Inflammatory macrophage treated with lipopolysaccharide for 1 hour (primary cell): ENCODE results near the gene PTPN4.
"Not testable (repeated sequence)": the region's sequence is repeated elsewhere in the genome, so short reads cannot be mapped to it uniquely, and the experiment has no call there.

Source experiments
- DNase-seq, 2 donors: peaks; one replicate each; pipeline ENCODE4 v3.0.0-alpha.2; 2020 to 2022

PTPN4 gene

GRCh38 chr2:119958670-119959268, 199.0 kb downstream of the PTPN4 start:
- no peak for DNase-seq

DNA sequence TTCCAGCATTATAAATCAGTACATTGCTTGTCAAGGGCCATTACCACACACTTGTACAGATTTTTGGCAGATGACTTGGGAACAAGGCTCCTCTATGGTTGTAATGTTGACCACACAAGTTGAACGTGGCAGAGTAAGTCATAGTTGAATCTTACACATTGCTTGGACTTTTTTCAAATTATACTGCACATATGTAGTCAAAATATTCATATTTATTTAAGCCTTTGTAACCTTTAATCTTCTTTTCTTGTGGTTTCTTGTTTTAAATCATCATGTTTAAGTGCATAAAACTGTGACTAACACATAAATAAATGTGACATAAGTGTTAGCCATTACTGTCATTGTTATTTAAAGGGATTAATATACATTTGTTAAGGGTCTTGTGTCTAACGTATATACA, 201.1 kb downstream of the PTPN4 start:
- DNase-seq = no peak

GRCh38 chr2:119981896-119982295, 222.2 kb downstream of the PTPN4 start:
- no peak for DNase-seq

- no peak for DNase-seq
Measured at GRCh38 chr2:119982506-119982905, 222.8 kb downstream of the PTPN4 start.

DNA sequence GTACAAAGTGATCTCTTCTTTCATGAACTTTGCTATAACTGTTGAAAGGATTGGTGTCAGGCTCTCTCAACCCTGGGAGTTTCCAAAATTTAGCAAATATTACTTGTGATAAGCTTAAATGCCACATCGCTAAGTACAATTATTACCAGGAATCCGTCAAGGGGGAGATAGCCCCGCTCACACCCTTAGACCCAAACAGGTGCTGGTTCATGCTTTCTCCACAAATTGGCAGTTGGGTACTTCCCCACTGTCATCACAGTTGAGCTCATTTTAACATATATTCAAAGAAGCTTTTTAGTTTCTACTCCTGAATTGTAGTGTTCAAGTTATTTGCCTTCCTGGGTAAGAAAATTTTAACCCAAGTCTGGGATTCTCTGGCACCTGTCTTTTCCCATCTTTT, 223.4 kb downstream of the PTPN4 start:
- no peak for DNase-seq

- no peak for DNase-seq
Measured at GRCh38 chr2:119996148-119996547, 236.4 kb downstream of the PTPN4 start.

- not testable (repeated sequence) for DNase-seq
Measured at GRCh38 chr2:119996896-119997891, 237.5 kb downstream of the PTPN4 start.

DNA sequence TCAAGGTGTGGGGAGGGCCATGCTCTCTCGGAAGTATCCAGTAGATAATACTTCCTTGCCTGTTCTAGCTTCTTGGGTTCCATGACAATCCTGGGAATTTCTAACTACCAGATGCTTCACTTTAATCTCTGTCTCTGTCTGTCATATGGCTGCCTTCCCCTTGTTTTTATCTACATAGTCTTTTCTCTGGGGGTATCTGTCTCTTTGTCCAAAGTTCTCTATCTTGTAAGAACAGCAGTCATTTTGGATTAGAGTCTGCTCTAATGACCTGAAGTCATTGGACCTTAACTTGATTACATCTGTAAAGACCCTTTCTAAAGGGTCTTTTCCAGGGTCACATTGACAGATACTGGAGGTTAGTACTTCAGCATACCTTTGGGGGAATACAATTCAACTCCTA, 241.7 kb downstream of the PTPN4 start:
- no peak for DNase-seq

DNA sequence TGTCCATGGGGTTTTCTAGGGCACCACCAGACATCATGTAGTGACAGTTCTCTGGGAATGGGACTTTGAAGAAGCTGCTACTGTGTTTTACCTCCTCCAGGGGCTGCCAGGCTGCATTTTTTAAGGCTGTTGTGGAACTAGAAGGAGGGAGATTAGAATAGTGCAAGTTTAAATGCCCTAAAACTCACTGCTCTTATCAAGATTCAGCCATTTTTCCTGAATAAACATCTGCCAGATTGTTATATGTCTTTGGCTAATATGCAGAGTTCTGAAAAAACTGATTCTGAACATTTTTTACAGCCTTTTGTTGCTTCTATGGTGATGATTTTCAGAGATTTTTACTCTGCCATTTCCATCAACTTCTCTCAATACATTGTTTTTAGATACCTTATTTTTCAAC, 244.5 kb downstream of the PTPN4 start:
- DNase-seq = no peak

DNA sequence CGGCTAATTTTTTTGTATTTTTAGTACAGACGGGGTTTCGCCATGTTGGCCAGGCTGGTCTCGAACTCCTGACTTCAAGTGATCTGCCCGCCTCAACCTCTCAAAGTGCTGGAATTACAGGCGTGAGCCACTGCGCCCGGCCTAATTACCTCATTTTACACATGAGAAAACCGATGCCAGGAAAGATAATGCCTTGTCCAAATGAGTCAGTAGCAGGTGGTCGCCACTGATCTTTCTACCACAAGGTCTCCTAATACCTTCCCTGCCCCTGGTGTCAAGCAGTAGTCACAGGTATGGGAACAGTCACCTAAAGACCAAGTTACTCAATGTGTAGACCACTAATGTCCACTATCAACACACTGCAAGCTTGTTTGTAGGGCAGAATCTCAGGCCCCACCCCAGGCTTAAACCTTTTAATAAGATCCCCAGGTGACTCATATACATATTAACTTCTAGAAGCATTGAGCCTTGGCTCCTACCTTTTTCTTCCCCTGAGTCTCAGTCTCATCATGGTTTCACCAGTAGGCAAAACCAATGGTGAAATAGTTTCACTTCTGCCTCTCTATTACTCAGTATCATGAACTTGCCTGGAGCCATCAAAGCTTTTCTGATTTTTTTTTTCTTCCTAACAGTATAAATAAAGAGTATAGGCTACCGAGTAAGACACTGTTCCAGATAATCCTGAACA, 246.3 kb downstream of the PTPN4 start:
- peak; percentile 7 to 11 for DNase-seq

- no peak for DNase-seq
Measured at GRCh38 chr2:120007851-120008250, 248.1 kb downstream of the PTPN4 start.

DNA sequence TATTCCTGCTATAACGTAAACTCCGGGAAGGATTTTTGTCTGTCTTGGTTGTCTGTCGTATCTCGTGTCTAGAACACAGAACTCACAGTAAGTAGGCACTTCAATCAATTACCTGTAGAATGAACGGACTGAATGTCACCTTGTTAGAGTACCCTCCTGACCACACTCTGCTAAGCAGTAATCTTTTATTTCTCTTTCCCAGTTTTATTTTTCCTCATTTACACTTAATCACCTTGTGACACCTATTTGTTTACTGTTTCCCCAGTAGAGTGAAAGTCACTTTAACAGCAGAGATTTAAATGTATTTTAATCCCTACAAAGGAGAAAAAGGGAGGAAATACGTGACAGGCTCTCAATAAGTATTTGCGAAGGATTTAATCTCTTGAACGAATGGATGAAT, 252.6 kb downstream of the PTPN4 start:
- no peak for DNase-seq

DNA sequence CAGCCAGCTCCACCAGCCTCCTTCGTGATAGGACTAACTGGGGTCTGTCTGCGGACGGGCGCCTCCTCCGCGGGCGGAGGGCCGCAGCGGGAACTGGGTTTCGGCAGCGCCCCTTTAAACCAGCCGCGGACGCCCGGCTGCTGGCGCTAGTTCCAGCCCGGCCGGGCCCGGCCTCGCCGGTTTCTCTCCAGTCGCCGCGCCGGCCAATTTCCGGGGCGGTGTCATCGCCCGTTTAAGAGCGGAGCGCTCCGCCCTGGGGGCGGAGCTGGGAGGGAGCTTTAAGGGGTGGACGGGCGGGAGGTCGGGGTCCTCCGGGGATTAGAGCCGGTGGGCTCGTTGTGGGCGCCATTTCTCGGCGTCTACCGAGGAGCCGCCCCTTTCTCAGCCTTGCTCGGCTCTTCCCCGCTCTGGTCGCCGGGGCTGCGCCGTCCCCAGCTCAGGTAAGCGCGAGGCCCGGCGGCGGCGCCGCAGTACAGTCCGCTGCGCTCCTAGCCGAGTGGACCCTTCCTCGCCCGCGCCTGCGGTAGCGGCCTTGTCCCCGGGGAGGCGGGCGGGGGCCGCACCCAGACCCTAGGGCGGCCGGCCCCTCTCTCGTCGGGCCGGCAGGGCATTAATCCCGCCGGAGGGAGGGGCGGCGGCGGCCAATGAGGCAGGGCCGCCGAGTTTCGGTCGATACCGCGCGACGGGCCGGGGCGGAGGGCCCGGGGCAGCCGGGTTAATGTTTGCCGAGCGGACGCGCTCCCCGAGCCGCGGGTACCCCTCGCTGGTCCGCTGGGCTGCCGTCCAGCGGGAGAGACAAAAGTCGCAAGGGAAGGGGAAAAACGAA, 253.3 kb downstream of the PTPN4 start, which contains the start of gene EPB41L5:
EPB41L5 (plus strand) TSS at position 307 of the 826 bp plus-strand sequence. CDS start 6,008 bp downstream, outside the sequence.
- peak; percentile 75 to 84 for DNase-seq

DNA sequence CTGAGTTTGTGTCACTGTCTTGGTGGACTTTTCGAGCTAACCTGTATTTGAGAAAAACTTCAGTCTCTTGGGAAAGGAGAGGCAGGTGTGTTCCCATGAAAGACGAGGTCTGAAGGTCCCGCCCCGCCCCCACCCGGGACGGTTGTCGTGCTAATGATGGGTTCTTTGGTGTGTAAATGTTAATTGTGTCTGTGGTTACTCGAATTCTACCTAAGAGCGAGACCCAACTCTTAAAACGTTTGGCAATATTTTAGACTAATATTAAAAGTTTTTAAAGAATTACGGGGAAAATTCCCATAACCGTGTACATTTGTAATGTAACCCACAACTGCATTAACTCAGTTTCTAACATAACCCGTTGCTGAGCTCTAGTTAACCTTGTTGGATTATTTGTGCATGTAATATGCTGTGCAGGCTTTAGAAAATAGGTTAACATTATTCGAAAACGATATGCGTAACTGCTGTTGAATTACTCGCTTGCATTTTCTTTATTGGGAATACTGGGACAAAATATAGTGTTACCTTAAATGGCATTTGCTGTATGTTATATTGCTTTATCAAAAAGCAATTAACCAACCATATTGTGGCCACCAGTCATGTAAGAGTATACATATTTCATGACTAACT, 254.0 kb downstream of the PTPN4 start:
- DNase-seq = no peak

DNA sequence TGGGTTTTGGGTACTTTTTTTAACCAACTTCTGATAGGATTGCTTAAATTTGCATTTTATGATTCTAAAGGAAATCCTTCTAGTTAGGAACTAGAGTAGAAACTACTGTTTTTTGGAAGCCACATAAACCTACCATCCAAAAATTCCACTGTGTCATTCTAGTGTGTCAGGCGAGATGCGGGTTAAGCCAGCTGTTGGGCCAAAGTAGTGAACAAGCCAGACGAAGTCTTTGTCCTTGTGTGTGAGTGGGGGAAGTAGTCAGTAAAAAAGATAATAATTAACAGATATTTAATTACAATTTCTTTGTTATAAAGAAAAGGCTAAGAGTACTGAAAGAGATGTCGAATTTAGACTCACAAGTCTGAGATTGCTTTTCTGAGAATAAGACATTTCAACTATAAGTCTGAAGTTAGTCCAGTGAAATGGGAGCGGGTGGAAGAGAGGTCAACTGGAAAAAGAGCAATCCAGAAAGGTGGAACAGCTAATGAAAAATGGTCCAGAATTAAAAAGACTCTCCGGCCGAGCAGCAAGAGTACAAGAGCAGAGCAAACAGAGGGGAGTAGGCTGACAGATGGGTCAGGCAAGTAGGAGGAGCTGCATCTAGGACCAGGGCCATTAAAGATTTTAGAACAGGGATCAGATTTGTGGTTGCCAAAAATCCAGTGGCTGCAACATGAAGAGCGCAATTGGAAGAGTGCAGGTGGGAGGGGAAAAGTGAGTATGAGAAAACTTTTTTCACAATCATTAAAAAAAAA, 254.7 kb downstream of the PTPN4 start:
- DNase-seq = no peak

GRCh38 chr2:120016800-120017199, 257.1 kb downstream of the PTPN4 start:
- DNase-seq = no peak

GRCh38 chr2:120017201-120017600, 257.5 kb downstream of the PTPN4 start:
- DNase-seq = no peak

GRCh38 chr2:120018549-120018948, 258.8 kb downstream of the PTPN4 start:
- DNase-seq = no peak

DNA sequence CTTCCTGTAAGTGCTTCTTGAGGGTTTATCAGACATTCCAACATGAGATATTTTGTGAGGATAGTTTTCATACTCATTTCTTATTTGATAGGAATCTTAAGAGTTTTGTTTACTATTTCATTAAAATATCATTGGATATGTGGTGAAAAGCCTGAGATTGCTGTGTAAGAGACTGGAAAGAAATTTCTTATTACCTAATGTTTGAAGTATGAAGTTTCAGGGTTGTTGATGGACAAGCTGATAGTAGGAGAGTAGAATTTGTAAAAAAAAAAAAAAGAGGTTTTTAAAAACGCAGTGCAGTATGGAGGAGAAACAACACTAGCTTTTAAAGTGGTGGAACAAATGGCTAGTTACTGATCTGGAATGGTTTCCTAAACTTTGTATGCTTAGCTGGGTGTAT, 260.8 kb downstream of the PTPN4 start:
- no peak for DNase-seq

DNA sequence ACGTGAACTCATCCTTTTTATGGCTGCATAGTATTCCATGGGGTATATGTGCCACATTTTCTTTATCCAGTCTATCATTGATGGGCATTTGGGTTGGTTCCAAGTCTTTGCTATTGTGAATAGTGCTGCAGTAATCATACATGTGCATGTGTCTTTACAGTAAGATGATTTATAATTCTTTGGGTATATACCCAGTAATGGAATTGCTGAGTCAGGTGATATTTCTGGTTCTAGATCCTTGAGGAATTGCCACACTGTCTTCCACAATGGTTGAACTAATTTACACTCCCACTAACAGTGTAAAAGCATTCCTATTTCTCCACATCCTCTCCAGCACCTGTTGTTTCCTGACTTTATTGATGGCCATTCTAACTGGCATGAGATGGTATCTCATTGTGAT, 262.8 kb downstream of the PTPN4 start:
- not testable (repeated sequence) for DNase-seq

DNA sequence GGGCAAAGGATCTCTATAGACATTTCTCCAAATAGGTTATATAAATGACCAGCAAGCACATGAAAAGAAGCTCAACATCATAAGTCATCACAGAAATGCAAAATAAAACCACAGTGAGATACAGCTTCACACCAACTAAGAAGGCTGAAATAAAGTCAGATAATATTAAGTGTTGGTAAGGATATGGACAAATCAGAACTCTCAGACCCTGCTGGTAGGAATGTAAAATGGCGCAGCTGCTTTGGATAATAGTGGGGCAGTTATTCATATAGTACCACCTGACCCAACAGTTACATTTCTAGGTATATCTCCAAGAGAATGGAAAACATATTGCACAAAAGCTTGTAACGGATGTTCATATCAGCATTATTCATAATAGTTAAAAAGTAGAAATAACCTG, 267.2 kb downstream of the PTPN4 start:
- DNase-seq = no peak
